PFSK-1 (cell line): ENCODE measurements around the gene TMEM267.

ENCODE experiments used
- FOXP2 ChIP-seq: optimal IDR thresholded peaks from 2 replicates; pipeline ENCODE3; 2011; ENCODE audit warnings: borderline replicate concordance, control low read depth, inconsistent platforms; ENCODE audit not compliant: insufficient read depth; ENCODE audit errors: extremely low read length, extremely low read depth
- POLR2AphosphoS5 ChIP-seq: IDR thresholded peaks from 2 replicates; pipeline ENCODE4 v1.6.1; 2012; ENCODE audit warnings: low read depth, mild to moderate bottlenecking, control low read depth, low read length, moderate library complexity
- REST ChIP-seq, 2 experiments: IDR thresholded peaks; 2 replicates each; pipeline versions ENCODE4 v1.6.1 to v1.8.0; 2011 to 2012; ENCODE audit warnings: low read depth in 2 of 2, low read length in 2 of 2, control low read depth in 1 of 2, inconsistent platforms in 1 of 2, mild to moderate bottlenecking in 1 of 2, moderate library complexity in 1 of 2; ENCODE audit not compliant: insufficient read depth in 1 of 2
- SIN3A ChIP-seq: IDR thresholded peaks from 2 replicates; pipeline ENCODE4 v1.6.1; 2012; ENCODE audit warnings: mild to moderate bottlenecking, low read length, moderate library complexity, borderline replicate concordance; ENCODE audit not compliant: insufficient read depth
- TAF1 ChIP-seq: IDR thresholded peaks from 2 replicates; pipeline ENCODE4 v1.6.1; 2012; ENCODE audit warnings: low read length, control low read depth, borderline replicate concordance; ENCODE audit not compliant: insufficient read depth

The TMEM267 gene

DNA sequence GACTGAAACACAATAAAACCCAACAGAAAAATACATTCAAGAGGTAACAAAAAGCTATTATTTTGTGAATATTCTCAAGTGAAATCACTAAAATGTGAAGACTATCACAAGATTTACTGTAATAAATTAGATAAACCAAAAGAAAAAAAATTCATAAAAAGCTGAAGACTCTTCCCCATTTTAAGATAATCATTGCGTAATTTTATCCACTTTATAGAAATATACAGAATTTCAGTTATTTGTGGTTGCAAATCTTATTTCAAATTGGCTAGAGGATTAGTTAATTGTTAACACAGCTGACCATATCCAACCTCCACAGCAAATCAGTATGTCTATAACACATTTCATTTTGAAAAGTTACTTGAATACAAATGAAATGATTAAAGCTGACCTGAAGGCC is 7.7 kb upstream of the TMEM267 start:
- no peak for TF ChIP-seq TAF1
- no peak for TF ChIP-seq FOXP2
- no peak for TF ChIP-seq SIN3A
- TF ChIP-seq REST (IDR thresholded peaks at IDR 0.05; ENCODE audit: insufficient read depth in 1 of 2, low read depth in 2 of 2, low read length in 2 of 2), result no peak
- no peak for TF ChIP-seq POLR2AphosphoS5

DNA sequence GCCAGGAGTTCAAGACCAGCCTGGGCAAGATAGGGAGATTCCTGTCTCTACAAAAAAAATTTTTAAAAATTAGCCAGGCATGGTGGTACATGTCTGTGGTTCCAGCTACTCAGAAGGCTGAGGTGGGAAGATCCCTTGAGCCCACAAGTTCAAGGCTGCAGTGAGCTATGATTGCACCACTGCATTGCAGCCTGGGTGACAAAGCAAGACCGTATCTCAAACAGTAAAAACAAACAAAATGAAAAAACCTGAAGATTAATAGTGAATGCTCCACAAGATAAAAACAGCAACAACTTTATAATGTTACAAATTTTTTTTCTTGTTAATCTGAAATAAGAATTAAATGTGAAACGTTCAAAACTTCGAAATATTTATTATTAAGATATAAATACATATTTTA is 2.7 kb upstream of the TMEM267 start:
- TF ChIP-seq TAF1 (no peak), FOXP2 (no peak), POLR2AphosphoS5 (no peak), SIN3A (no peak), REST (IDR thresholded peaks at IDR 0.05; ENCODE audit: insufficient read depth in 1 of 2, low read depth in 2 of 2, low read length in 2 of 2) (no peak)

DNA sequence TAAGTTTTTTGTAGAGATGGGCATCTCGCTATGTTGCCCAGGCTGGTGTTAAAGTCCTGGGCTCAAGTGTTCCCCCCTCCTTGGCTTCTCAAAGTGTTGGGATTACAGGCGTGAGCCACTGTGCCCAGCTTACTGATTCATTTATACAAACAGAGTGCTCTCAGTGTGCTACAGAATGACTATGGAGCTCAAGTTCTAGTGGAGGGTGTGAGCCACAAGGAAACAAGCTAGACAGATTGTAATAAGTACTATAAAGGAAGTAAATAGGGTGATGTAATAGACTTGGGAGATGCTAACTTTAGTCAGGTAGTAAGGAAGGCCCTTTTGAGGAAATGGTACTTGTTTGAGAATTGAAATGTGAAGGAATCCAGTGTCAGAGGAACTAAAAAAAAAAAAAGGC is 1.7 kb upstream of the TMEM267 start:
- TF ChIP-seq FOXP2, result no peak
- TF ChIP-seq SIN3A, result no peak
- no peak for TF ChIP-seq REST (IDR thresholded peaks at IDR 0.05; ENCODE audit: insufficient read depth in 1 of 2, low read depth in 2 of 2, low read length in 2 of 2)
- no peak for TF ChIP-seq TAF1
- TF ChIP-seq POLR2AphosphoS5, result no peak

DNA sequence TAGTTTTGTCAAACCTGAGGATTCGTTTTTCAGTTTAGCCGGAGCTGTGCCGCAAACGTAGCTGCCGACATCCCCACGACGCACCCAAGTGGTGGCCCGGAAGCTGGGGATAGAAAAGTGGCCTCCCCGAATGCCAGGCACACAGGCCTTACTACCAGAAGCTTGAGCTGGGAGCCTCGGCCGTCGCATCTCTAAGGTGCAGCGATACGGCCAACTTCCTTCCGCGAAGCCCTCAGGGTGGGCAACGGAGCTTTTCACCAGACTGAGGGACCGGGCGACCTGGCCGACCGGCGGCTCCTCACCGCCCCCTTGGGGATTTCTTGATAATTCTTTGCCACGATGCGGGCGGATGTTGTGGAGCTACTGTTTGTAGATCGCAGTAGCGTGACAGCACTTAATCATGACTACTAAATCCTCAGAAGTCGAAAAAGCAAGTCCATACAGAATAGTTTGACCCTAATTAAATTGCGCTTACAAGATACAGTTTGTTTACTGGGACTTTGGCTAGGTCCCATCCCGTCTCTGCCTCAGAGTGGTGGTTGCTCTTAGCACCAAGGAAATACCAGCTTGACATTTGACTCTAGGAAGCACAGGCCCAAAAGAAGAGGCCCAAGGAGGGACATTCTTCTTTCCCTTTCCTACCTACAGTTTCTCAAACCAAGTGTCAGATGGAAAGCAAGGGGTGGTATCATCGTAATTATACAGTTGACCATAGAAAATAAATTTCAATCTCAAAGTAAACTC is 613 bp upstream of the TMEM267 start:
- TF ChIP-seq FOXP2 (peak; percentile 21), REST (IDR thresholded peaks at IDR 0.05; ENCODE audit: insufficient read depth in 1 of 2, low read depth in 2 of 2, low read length in 2 of 2) (no peak)
